ENCODE results near the gene STXBP2.
"Not testable (repeated sequence)": the region's sequence is repeated elsewhere in the genome, so short reads cannot be mapped to it uniquely, and the experiment has no call there.

STXBP2 gene

GRCh38 chr19:7638802-7639465 lies 2.0 kb downstream of the STXBP2 start:
- peaks cover 38% of the 10 kb centered on the region for H3K27me3 ChIP-seq (replicated peaks; ENCODE audit: control insufficient read depth, insufficient read depth, low read length)
- no peaks in the 10 kb centered on the region for H3K9me3 ChIP-seq (ENCODE audit: control insufficient read depth, low read length)
- H3K36me3 ChIP-seq (ENCODE audit: control insufficient read depth, insufficient read depth, low read length, severe bottlenecking) = no peaks in the 10 kb centered on the region
- DNase-seq (ENCODE audit: low read depth) = no peak
- H3K4me3 ChIP-seq (ENCODE audit: low read length) = no peak overlapping the region
- H3K4me1 ChIP-seq (ENCODE audit: control insufficient read depth, insufficient read depth, low read length) = no peaks in the 10 kb centered on the region
- no peak overlapping the region for H3K9ac ChIP-seq (ENCODE audit: low read length)

DNA sequence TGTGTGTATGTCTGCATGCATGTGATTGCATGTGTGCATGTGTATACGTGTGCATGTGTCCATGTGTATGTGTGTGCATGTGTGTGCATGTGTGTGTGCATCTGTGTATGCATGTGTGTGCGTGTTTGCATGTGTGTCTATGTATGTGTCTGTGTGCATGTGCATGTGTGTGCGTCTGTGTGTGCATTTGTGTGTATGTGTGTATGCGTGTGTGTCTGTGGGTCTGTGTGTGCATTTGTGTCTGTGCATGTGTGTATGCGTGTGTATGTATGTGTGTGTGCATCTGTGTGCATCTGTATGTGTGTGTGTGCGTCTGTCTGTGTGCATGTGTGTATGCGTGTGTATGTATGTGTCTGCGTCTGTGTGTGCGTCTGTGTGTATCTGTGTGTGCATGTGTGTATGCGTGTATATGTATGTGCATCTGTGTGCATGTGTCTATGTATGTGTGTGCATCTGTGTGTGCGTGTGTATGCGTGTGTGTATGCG lies 3.0 kb downstream of the STXBP2 start:
- H3K9ac ChIP-seq (ENCODE audit: low read length) = no peak overlapping the region
- peaks cover 34% of the 10 kb centered on the region for H3K27me3 ChIP-seq (replicated peaks; ENCODE audit: control insufficient read depth, insufficient read depth, low read length)
- H3K4me3 ChIP-seq (ENCODE audit: low read length) = no peak overlapping the region
- no peaks in the 10 kb centered on the region for H3K36me3 ChIP-seq (ENCODE audit: control insufficient read depth, insufficient read depth, low read length, severe bottlenecking)
- no peaks in the 10 kb centered on the region for H3K9me3 ChIP-seq (ENCODE audit: control insufficient read depth, low read length)
- no peaks in the 10 kb centered on the region for H3K4me1 ChIP-seq (ENCODE audit: control insufficient read depth, insufficient read depth, low read length)
- DNase-seq (ENCODE audit: low read depth) = no peak

DNA sequence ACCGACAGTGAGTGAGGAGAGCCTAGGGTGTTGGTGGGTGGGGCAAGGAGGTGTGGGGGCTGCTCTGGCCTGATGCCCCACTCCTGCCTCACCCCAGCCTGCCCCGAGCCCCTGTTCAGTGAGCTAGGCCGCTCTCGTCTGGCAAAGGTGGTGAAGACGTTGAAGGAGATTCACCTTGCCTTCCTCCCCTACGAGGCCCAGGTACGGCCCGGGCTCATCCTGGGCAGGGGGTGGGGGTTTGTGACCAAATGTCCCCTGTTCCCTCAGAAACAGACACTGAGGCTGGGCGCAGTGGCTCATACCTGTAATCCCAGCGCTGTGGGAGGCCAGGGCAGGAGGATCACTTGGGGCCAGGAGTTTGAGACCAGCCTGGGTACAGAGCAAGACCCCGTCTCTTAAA lies 3.9 kb downstream of the STXBP2 start:
- peaks cover 30% of the 10 kb centered on the region for H3K27me3 ChIP-seq (replicated peaks; ENCODE audit: control insufficient read depth, insufficient read depth, low read length)
- no peaks in the 10 kb centered on the region for H3K9me3 ChIP-seq (ENCODE audit: control insufficient read depth, low read length)
- H3K4me1 ChIP-seq (ENCODE audit: control insufficient read depth, insufficient read depth, low read length) = peaks cover 5% of the 10 kb centered on the region
- no peak overlapping the region for H3K4me3 ChIP-seq (ENCODE audit: low read length)
- H3K9ac ChIP-seq (ENCODE audit: low read length) = no peak overlapping the region
- no peak for DNase-seq (ENCODE audit: low read depth)
- no peaks in the 10 kb centered on the region for H3K36me3 ChIP-seq (ENCODE audit: control insufficient read depth, insufficient read depth, low read length, severe bottlenecking)

DNA sequence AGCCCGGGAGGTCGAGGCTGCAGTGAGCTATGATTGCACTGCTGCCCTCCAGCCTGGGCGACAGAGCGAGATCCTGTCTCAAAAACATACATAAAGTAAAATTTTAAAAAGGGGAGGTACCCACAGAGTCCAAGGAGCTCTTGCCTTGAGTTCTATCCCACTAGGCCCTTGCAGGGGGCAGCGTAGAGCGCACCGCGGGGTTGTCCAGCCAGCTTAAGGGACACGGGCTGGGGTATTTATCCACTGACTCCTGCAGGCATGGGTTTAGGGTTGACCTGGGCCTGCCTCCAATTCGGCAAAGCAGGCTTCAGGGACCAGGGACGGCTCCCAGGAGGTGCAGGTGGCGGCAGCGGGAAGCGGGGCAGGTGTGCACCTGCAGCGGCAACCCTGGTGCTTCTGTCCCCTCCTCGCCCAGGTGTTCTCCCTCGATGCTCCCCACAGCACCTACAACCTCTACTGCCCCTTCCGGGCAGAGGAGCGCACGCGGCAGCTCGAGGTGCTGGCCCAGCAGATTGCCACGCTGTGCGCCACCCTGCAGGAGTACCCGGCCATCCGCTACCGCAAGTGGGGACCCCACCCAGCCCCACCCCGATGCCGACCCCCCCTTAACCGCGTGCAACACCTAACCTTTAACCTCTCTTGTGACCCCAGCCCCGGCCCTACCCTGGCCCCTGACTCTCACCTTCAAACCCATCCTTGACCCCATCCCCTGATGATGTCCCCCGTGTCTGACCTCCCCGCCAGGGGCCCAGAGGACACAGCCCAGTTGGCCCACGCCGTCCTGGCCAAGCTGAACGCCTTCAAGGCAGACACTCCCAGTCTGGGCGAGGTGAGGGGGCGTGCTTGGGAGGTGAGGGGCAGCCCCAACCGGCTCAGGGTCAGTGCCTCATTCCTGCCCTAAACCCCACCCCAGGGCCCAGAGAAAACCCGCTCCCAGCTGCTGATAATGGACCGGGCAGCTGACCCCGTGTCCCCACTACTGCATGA lies 4.7 kb downstream of the STXBP2 start:
- Histone ChIP-seq H3K9ac (ENCODE audit: low read length) (no peak overlapping the region), H3K4me1 (ENCODE audit: control insufficient read depth, insufficient read depth, low read length) (peaks cover 5% of the 10 kb centered on the region), H3K36me3 (ENCODE audit: control insufficient read depth, insufficient read depth, low read length, severe bottlenecking) (no peaks in the 10 kb centered on the region), H3K9me3 (ENCODE audit: control insufficient read depth, low read length) (no peaks in the 10 kb centered on the region), H3K4me3 (ENCODE audit: low read length) (no peak overlapping the region), H3K27me3 (replicated peaks; ENCODE audit: control insufficient read depth, insufficient read depth, low read length) (peaks cover 28% of the 10 kb centered on the region)
- DNase-seq (ENCODE audit: low read depth) = no peak

GRCh38 chr19:7642295-7643030 lies 5.6 kb downstream of the STXBP2 start:
- peaks cover 5% of the 10 kb centered on the region for H3K4me1 ChIP-seq (ENCODE audit: control insufficient read depth, insufficient read depth, low read length)
- H3K9ac ChIP-seq (ENCODE audit: low read length) = no peak overlapping the region
- no peak for DNase-seq (ENCODE audit: low read depth)
- H3K9me3 ChIP-seq (ENCODE audit: control insufficient read depth, low read length) = no peaks in the 10 kb centered on the region
- no peak overlapping the region for H3K4me3 ChIP-seq (ENCODE audit: low read length)
- peaks cover 24% of the 10 kb centered on the region for H3K27me3 ChIP-seq (replicated peaks; ENCODE audit: control insufficient read depth, insufficient read depth, low read length)
- H3K36me3 ChIP-seq (ENCODE audit: control insufficient read depth, insufficient read depth, low read length, severe bottlenecking) = no peaks in the 10 kb centered on the region

DNA sequence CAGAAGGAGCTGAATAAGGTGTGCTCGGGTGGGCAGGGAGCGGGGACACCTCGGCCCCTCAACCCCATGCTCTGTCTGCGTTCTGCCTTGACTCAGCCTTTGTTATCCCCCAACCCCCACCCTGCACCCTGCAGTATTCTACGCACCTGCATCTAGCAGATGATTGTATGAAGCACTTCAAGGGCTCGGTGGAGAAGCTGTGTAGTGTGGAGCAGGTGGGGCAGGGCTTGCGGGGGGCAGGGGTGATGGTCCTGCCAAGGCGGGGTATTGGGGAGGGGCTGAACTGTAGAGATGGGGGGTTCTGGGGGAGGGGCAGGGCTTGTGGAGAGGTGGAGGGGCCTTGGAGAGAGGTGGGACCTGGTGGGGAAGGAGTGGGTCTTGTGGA lies 6.1 kb downstream of the STXBP2 start:
- H3K4me3 ChIP-seq (ENCODE audit: low read length) = no peak overlapping the region

GRCh38 chr19:7643629-7644549 lies 7.0 kb downstream of the STXBP2 start:
- H3K27me3 ChIP-seq (replicated peaks; ENCODE audit: control insufficient read depth, insufficient read depth, low read length); H3K4me3 ChIP-seq (ENCODE audit: low read length); H3K9me3 ChIP-seq (ENCODE audit: control insufficient read depth, low read length); H3K4me1 ChIP-seq (ENCODE audit: control insufficient read depth, insufficient read depth, low read length); H3K9ac ChIP-seq (ENCODE audit: low read length); H3K36me3 ChIP-seq (ENCODE audit: control insufficient read depth, insufficient read depth, low read length, severe bottlenecking); DNase-seq (ENCODE audit: low read depth): not testable (repeated sequence)

More for the DNA sequence above, 6.1 kb downstream of the STXBP2 start:
- no peak for DNase-seq (ENCODE audit: low read depth)
- H3K27me3 ChIP-seq (replicated peaks; ENCODE audit: control insufficient read depth, insufficient read depth, low read length) = peaks cover 18% of the 10 kb centered on the region
- no peaks in the 10 kb centered on the region for H3K9me3 ChIP-seq (ENCODE audit: control insufficient read depth, low read length)
- no peak overlapping the region for H3K9ac ChIP-seq (ENCODE audit: low read length)
- peaks cover 5% of the 10 kb centered on the region for H3K4me1 ChIP-seq (ENCODE audit: control insufficient read depth, insufficient read depth, low read length)
- no peaks in the 10 kb centered on the region for H3K36me3 ChIP-seq (ENCODE audit: control insufficient read depth, insufficient read depth, low read length, severe bottlenecking)

GRCh38 chr19:7644550-7644877 lies 7.6 kb downstream of the STXBP2 start:
- peaks cover 9% of the 10 kb centered on the region for H3K27me3 ChIP-seq (replicated peaks; ENCODE audit: control insufficient read depth, insufficient read depth, low read length)
- no peak overlapping the region for H3K9ac ChIP-seq (ENCODE audit: low read length)
- H3K4me1 ChIP-seq (ENCODE audit: control insufficient read depth, insufficient read depth, low read length) = peaks cover 9% of the 10 kb centered on the region
- H3K36me3 ChIP-seq (ENCODE audit: control insufficient read depth, insufficient read depth, low read length, severe bottlenecking) = no peaks in the 10 kb centered on the region
- no peak overlapping the region for H3K4me3 ChIP-seq (ENCODE audit: low read length)
- DNase-seq (ENCODE audit: low read depth) = no peak
- H3K9me3 ChIP-seq (ENCODE audit: control insufficient read depth, low read length) = no peaks in the 10 kb centered on the region

GRCh38 chr19:7645163-7645562 lies 8.3 kb downstream of the STXBP2 start:
- Histone ChIP-seq H3K9me3 (ENCODE audit: control insufficient read depth, low read length) (no peaks in the 10 kb centered on the region), H3K9ac (ENCODE audit: low read length) (no peak overlapping the region), H3K4me1 (ENCODE audit: control insufficient read depth, insufficient read depth, low read length) (peaks cover 9% of the 10 kb centered on the region), H3K27me3 (replicated peaks; ENCODE audit: control insufficient read depth, insufficient read depth, low read length) (peaks cover 9% of the 10 kb centered on the region), H3K4me3 (ENCODE audit: low read length) (no peak overlapping the region), H3K36me3 (ENCODE audit: control insufficient read depth, insufficient read depth, low read length, severe bottlenecking) (no peaks in the 10 kb centered on the region)
- DNase-seq (ENCODE audit: low read depth) = no peak

DNA sequence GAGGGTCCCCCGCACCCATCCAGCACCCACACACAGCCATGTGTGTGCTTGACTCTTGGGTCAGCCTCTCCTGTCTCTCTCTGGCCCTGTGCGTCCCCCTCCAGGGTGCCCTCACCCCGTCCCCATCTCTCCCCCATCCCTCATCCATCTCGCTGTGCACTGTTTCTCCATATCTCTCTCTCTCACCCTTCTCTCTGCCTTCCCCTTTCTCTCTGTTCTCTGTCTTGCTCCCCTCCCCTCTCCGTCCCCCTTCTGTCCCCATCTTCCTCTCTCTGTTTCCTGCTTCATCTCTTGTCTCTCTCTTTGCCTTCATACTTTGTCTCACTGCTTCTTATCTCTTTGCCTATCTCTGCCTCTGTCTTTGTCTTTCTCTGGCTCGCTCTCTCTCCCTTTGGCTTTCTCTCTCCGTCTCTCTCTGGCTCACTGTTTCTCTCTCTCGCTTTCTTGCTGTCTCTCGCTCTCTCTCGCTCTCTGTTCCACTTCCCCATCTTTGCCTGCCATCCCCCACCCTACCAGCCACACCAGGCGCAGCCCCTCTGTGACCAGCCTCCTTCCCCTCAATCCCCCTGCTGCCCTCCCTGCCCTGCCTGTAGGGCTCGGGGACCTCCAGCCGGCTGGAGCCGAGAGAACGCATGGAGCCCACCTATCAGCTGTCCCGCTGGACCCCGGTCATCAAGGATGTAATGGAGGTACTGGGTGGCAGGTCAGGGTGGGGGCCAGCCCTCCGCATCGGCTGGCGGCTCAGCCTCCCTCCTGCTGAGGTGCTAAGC lies 8.9 kb downstream of the STXBP2 start:
- H3K4me3 ChIP-seq (ENCODE audit: low read length) = no peak overlapping the region
- H3K4me1 ChIP-seq (ENCODE audit: control insufficient read depth, insufficient read depth, low read length) = peaks cover 9% of the 10 kb centered on the region
- no peak overlapping the region for H3K9ac ChIP-seq (ENCODE audit: low read length)
- H3K9me3 ChIP-seq (ENCODE audit: control insufficient read depth, low read length) = no peaks in the 10 kb centered on the region
- peaks cover 11% of the 10 kb centered on the region for H3K27me3 ChIP-seq (replicated peaks; ENCODE audit: control insufficient read depth, insufficient read depth, low read length)
- DNase-seq (ENCODE audit: low read depth) = no peak
- no peaks in the 10 kb centered on the region for H3K36me3 ChIP-seq (ENCODE audit: control insufficient read depth, insufficient read depth, low read length, severe bottlenecking)

Measured in adipocyte (in vitro differentiated cells).